Astrocyte (in vitro differentiated cells and primary cell): ENCODE measurements around the gene CPA2. TPM values are rescaled to one million over a fixed set of nuclear protein-coding genes. Genes with fewer than 3 reads are reported as not detected.
"Not testable (repeated sequence)": the region's sequence is repeated elsewhere in the genome, so short reads cannot be mapped to it uniquely, and the experiment has no call there.

Source experiments
- DNase-seq: peaks from one replicate; pipeline ENCODE4 v3.0.0-alpha.2; 2010; ENCODE audit warnings: low read depth
- FAIRE-seq: peaks from 2 replicates; lab custom pipeline; 2011; peaks lifted over from hg19 to GRCh38; lab: Jason Lieb, UNC
- H2AFZ ChIP-seq: 2 replicates; pipeline ENCODE4 v1.6.0; 2012; ENCODE audit warnings: low read depth, low read length, inconsistent platforms
- H3K27ac ChIP-seq: 2 replicates; pipeline ENCODE4 v1.5.1; 2011; ENCODE audit warnings: low read depth, low read length, inconsistent platforms
- H3K27me3 ChIP-seq: 2 replicates; pipeline ENCODE4 v1.6.0; 2011; ENCODE audit warnings: low read length, inconsistent platforms; ENCODE audit not compliant: insufficient read depth
- H3K36me3 ChIP-seq: 2 replicates; pipeline ENCODE4 v1.5.1; 2011; ENCODE audit warnings: low read length, inconsistent platforms; ENCODE audit not compliant: insufficient read depth
- H3K4me1 ChIP-seq: 2 replicates; pipeline ENCODE4 v1.5.1; 2011; ENCODE audit warnings: low read length, inconsistent platforms; ENCODE audit not compliant: insufficient read depth
- H3K4me2 ChIP-seq: 2 replicates; pipeline ENCODE4 v1.6.0; 2012; ENCODE audit warnings: low read length, inconsistent platforms
- H3K4me3 ChIP-seq: 2 replicates; pipeline ENCODE4 v1.5.1; 2011; ENCODE audit warnings: low read depth, mild to moderate bottlenecking, low read length, inconsistent platforms; ENCODE audit not compliant: insufficient read depth
- H3K79me2 ChIP-seq: 2 replicates; pipeline ENCODE4 v1.6.0; 2012; ENCODE audit warnings: mild to moderate bottlenecking, low read length, inconsistent platforms; ENCODE audit not compliant: insufficient read depth
- H3K9ac ChIP-seq: 2 replicates; pipeline ENCODE4 v1.6.0; 2012; ENCODE audit warnings: mild to moderate bottlenecking, low read length, inconsistent platforms
- H3K9me3 ChIP-seq: 2 replicates; pipeline ENCODE4 v1.5.1; 2012; ENCODE audit warnings: low read depth, mild to moderate bottlenecking, low read length, inconsistent platforms; ENCODE audit not compliant: insufficient read depth
- H4K20me1 ChIP-seq: 2 replicates; pipeline ENCODE4 v1.6.0; 2012; ENCODE audit warnings: low read length, inconsistent platforms; ENCODE audit not compliant: insufficient read depth
- H3K27ac Mint-ChIP-seq: one replicate; pipeline ENCODE4 v1.8.0; 2021; ENCODE audit warnings: mild to moderate bottlenecking, mixed read lengths; ENCODE audit not compliant: unreplicated experiment
- H3K27me3 Mint-ChIP-seq: one replicate; pipeline ENCODE4 v1.8.0; 2021; ENCODE audit warnings: low read depth, mixed read lengths; ENCODE audit not compliant: unreplicated experiment
- H3K36me3 Mint-ChIP-seq: one replicate; pipeline ENCODE4 v1.8.0; 2021; ENCODE audit warnings: low read depth, mixed read lengths; ENCODE audit not compliant: unreplicated experiment
- H3K4me1 Mint-ChIP-seq: one replicate; pipeline ENCODE4 v1.8.0; 2021; ENCODE audit warnings: low read depth, mixed read lengths; ENCODE audit not compliant: unreplicated experiment
- H3K4me3 Mint-ChIP-seq: one replicate; pipeline ENCODE4 v1.8.0; 2021; ENCODE audit warnings: mild to moderate bottlenecking, moderate library complexity, mixed read lengths; ENCODE audit not compliant: unreplicated experiment
- H3K9me3 Mint-ChIP-seq: one replicate; pipeline ENCODE4 v1.8.0; 2021; ENCODE audit warnings: mild to moderate bottlenecking, mixed read lengths; ENCODE audit not compliant: unreplicated experiment
- EZH2 ChIP-seq: IDR thresholded peaks from 2 replicates; pipeline ENCODE4 v1.6.1; 2012; ENCODE audit warnings: mild to moderate bottlenecking, low read length, inconsistent platforms; ENCODE audit not compliant: insufficient read depth
- total RNA-seq: library from RNA; stranded (reverse); gene quantifications from 2 replicates; pipeline ENCODE4 v1.2.1, GENCODE V29; 2021
- TF ChIP-seq, protein P1 (sequence below): IDR thresholded peaks from 2 replicates; pipeline ENCODE4 v1.5.1; 2011; ENCODE audit warnings: low read depth, mild to moderate bottlenecking, inconsistent platforms, low read length, moderate library complexity; ENCODE audit not compliant: insufficient read depth

CPA2 gene
- total RNA-seq, 1 donor from 2014 or later, result not detected

DNA sequence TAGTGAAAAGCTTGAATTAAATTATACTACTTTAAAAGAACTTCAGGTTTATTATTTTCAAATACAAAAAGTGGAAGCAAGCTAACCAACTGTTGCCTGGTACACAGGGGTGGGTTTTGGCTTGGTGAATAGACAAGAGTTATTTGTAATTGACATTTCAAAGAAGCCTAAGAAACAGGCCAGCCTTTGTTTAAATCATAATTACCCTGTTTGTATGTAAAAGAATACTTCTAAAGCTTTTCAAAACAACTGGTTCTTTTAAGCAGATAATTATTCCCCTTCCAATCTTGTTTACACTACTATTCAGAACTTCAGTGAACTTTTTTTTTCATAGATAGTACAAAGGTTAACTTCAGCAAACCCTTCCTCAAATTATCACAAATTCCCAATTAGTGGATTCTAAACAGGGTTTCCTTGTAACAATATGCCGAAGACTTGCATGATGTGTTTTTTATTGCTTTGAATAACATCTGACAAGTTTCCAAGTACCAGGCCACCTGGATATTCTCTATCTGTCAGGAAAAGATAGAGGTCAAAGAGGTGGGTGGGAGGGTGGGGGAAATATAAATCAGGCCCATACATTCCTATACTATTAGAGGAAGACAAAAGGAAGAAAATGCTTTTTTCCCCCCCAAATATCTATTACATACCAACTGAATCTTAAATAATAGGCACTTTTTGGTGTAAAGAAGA is 38.6 kb upstream of the CPA2 start:
- Histone ChIP-seq H3K27me3 (no peaks in the 10 kb centered on the region), H2AFZ (no peak overlapping the region), H3K4me3 (no peak overlapping the region), H3K36me3 (no peaks in the 10 kb centered on the region), H4K20me1 (no peaks in the 10 kb centered on the region), H3K4me1 (no peaks in the 10 kb centered on the region), H3K79me2 (no peaks in the 10 kb centered on the region), H3K9ac (no peak overlapping the region), H3K9me3 (no peaks in the 10 kb centered on the region), H3K4me2 (no peak overlapping the region), H3K27ac (no peak overlapping the region)
- Mint-ChIP-seq H3K4me1 (no peaks in the 10 kb centered on the region), H3K9me3 (peaks cover 16% of the 10 kb centered on the region), H3K27ac (no peak overlapping the region), H3K36me3 (peaks cover 2% of the 10 kb centered on the region), H3K4me3 (no peak overlapping the region), H3K27me3 (no peaks in the 10 kb centered on the region)
- TF ChIP-seq, protein P1, sequence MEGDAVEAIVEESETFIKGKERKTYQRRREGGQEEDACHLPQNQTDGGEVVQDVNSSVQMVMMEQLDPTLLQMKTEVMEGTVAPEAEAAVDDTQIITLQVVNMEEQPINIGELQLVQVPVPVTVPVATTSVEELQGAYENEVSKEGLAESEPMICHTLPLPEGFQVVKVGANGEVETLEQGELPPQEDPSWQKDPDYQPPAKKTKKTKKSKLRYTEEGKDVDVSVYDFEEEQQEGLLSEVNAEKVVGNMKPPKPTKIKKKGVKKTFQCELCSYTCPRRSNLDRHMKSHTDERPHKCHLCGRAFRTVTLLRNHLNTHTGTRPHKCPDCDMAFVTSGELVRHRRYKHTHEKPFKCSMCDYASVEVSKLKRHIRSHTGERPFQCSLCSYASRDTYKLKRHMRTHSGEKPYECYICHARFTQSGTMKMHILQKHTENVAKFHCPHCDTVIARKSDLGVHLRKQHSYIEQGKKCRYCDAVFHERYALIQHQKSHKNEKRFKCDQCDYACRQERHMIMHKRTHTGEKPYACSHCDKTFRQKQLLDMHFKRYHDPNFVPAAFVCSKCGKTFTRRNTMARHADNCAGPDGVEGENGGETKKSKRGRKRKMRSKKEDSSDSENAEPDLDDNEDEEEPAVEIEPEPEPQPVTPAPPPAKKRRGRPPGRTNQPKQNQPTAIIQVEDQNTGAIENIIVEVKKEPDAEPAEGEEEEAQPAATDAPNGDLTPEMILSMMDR, result no peak
- no peak for TF ChIP-seq EZH2
- no peak for FAIRE-seq
- DNase-seq, result no peak

DNA sequence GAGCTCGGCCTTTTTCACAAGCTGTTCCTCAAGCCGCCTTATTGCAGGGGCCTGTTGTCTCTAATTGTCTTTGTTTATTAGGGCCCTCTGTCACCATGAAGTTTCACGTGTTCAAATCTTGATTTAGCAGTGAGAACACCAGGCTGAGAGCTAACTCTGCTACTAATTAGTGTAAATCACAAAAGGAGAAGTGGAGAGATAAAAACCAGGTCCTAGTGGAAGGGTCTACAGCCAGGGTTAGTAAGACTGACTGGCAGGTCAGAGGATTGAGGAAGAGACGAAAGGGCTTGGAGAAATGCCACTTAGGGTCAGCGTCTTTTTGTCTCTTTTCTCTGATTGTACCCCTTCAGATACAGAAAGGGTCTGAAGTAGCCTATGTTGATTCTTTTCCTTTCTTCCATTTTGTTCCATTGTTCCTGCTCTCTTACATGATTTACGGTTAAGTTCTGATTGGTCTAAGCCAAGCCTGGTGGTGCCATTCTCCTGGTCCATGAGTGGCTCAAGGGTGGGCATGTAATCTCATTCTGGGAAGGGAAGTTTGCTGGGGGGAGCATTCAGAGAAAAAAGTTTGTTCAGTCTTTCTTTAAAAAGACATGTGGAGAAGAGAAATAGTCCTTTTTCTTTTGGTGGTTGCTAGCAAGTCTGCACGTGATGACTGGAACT is 37.7 kb upstream of the CPA2 start:
- Mint-ChIP-seq H3K36me3 (peaks cover 2% of the 10 kb centered on the region), H3K27ac (no peak overlapping the region), H3K9me3 (peaks cover 16% of the 10 kb centered on the region), H3K4me3 (no peak overlapping the region), H3K4me1 (no peaks in the 10 kb centered on the region), H3K27me3 (no peaks in the 10 kb centered on the region)
- no peaks in the 10 kb centered on the region for H3K27me3 ChIP-seq
- no peak overlapping the region for H3K9ac ChIP-seq
- no peak for TF ChIP-seq EZH2
- no peak overlapping the region for H3K4me3 ChIP-seq
- no peaks in the 10 kb centered on the region for H3K9me3 ChIP-seq
- no peaks in the 10 kb centered on the region for H4K20me1 ChIP-seq
- DNase-seq, result no peak
- FAIRE-seq, result no peak
- no peak overlapping the region for H2AFZ ChIP-seq
- no peak overlapping the region for H3K4me2 ChIP-seq
- no peaks in the 10 kb centered on the region for H3K4me1 ChIP-seq
- H3K36me3 ChIP-seq, result no peaks in the 10 kb centered on the region
- no peaks in the 10 kb centered on the region for H3K79me2 ChIP-seq
- no peak overlapping the region for H3K27ac ChIP-seq

DNA sequence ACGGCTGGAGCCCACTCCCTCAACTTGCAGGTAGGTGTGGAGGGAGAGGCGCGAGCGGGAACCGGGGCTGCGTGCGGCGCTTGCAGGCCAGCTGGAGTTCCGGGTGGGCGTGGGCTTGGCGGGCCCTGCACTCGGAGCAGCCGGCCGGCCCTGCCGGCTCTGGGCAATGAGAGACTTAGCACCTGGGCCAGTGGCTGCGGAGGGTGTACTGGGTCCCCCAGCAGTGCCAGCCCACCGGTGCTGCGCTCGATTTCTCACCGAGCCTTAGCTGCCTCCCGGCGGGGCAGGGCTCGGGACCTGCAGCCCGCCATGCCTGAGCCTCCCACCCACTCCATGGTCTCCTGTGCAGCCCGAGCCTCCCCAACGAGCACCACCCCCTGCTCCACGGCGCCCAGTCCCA is 36.7 kb upstream of the CPA2 start:
- H3K4me1 Mint-ChIP-seq, H3K4me2 ChIP-seq, H2AFZ ChIP-seq, H3K9ac ChIP-seq, FAIRE-seq, H3K27me3 Mint-ChIP-seq, H4K20me1 ChIP-seq, H3K4me3 ChIP-seq, H3K4me3 Mint-ChIP-seq, H3K9me3 ChIP-seq, H3K27ac Mint-ChIP-seq, H3K79me2 ChIP-seq, H3K4me1 ChIP-seq, H3K27me3 ChIP-seq, H3K36me3 ChIP-seq, DNase-seq, H3K27ac ChIP-seq, H3K36me3 Mint-ChIP-seq: not testable (repeated sequence)
- H3K9me3 Mint-ChIP-seq, result peaks cover 14% of the 10 kb centered on the region
